ENCODE measurements around the gene GCM1.

GCM1 gene

DNA sequence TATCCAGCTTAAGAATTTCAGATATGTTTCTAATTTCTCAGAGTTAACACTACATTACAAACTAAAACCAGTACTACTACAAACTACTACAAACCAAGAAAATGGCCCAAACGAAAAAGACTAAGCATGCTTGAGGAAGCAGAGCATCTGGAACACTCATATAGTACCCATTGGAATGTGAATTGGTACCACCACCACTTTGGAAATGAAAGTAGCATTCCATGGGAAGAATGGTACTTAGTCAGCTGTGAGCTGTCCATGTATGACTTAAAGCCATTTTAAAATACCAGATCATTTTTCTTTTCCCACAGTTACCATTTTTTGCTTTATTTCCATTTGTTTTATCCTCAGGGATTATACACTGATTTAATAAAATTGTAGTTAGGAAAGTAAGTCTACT, 52.9 kb downstream of the GCM1 start:
- TF ChIP-seq TAF1 (IDR thresholded peaks at IDR 0.05; ENCODE audit: low read depth, low read length): no peak
- TF ChIP-seq POU2F2 (IDR thresholded peaks at IDR 0.05; ENCODE audit: low read depth, low read length): no peak
- TF ChIP-seq POLR2A (IDR thresholded peaks at IDR 0.05; ENCODE audit: low read depth, low read length): no peak
- no peak for TF ChIP-seq POLR2AphosphoS5 (IDR thresholded peaks at IDR 0.05; ENCODE audit: low read depth, low read length)
- TF ChIP-seq SPI1 (IDR thresholded peaks at IDR 0.05; ENCODE audit: low read depth, low read length): no peak
- TF ChIP-seq PAX5 (IDR thresholded peaks at IDR 0.05; ENCODE audit: insufficient read depth, low read length, severe bottlenecking): no peak
- no peak for FAIRE-seq
- DNase-seq (ENCODE audit: insufficient read length, low spot score): no peak

DNA sequence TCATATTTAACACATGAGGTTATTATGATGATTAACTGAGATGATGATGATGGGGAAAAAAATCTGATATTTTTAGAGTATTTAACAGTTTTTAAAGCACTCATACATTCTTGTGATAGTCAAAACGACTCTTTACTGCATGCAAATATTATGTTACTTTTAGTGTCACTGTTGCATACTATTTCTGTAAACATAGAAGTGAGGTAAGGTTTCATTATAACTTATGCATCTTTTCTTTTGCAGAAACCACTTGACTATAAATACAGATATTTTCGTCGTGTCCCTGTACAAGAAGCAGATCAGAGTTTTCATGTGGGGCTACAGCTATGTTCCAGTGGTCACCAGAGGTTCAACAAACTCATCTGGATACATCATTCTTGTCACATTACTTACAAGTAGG, 53.4 kb downstream of the GCM1 start:
- DNase-seq (ENCODE audit: insufficient read length, low spot score) (no peak), FAIRE-seq (peak; percentile 9)
- TF ChIP-seq POLR2AphosphoS5 (IDR thresholded peaks at IDR 0.05; ENCODE audit: low read depth, low read length) (no peak), POU2F2 (IDR thresholded peaks at IDR 0.05; ENCODE audit: low read depth, low read length) (no peak), TAF1 (IDR thresholded peaks at IDR 0.05; ENCODE audit: low read depth, low read length) (no peak), SPI1 (IDR thresholded peaks at IDR 0.05; ENCODE audit: low read depth, low read length) (no peak), POLR2A (IDR thresholded peaks at IDR 0.05; ENCODE audit: low read depth, low read length) (no peak), PAX5 (IDR thresholded peaks at IDR 0.05; ENCODE audit: insufficient read depth, low read length, severe bottlenecking) (no peak)

DNA sequence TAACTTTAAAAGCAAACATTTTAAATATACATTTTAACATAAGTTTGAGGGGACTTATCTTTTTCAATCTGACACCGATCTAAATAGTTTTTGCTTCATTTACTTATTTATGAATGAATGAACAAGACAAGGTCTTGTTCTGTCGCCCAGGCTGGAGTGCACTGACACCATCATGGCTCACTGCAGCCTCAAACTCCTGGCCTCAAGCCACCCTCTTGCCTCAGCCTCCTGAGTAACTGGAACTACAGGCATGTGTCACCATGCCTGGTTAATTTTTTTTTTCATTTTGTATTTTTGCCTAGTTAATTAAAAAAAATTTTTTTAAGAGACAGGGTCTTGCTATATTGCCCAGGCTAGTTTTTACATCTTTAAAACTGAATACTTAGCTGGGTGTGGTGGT, 58.1 kb downstream of the GCM1 start:
- no peak for DNase-seq (ENCODE audit: insufficient read length, low spot score)
- TF ChIP-seq POLR2AphosphoS5 (IDR thresholded peaks at IDR 0.05; ENCODE audit: low read depth, low read length) (no peak), SPI1 (IDR thresholded peaks at IDR 0.05; ENCODE audit: low read depth, low read length) (no peak), PAX5 (IDR thresholded peaks at IDR 0.05; ENCODE audit: insufficient read depth, low read length, severe bottlenecking) (no peak), POLR2A (IDR thresholded peaks at IDR 0.05; ENCODE audit: low read depth, low read length) (no peak), POU2F2 (IDR thresholded peaks at IDR 0.05; ENCODE audit: low read depth, low read length) (no peak), TAF1 (IDR thresholded peaks at IDR 0.05; ENCODE audit: low read depth, low read length) (no peak)
- no peak for FAIRE-seq

DNA sequence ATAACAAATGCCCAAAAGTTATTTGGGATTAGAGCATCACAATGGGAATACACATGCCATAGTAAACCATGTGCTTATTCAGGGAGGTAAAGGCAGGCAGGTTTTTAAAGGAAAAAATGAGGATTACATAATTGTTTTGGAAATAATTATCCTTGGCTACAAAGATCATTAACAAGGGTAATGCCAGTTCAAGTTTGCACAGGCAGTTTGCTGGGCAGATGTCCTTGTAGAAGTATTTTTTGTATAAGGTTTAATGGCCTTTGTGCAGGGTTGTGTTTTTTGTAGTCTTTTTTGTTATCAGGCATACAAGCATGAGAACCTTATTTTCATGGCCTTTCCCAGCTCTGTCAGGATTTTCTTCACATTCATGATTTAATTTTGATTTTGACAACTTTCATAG, 58.7 kb downstream of the GCM1 start:
- DNase-seq (ENCODE audit: insufficient read length, low spot score): no peak
- no peak for TF ChIP-seq POU2F2 (IDR thresholded peaks at IDR 0.05; ENCODE audit: low read depth, low read length)
- no peak for TF ChIP-seq POLR2A (IDR thresholded peaks at IDR 0.05; ENCODE audit: low read depth, low read length)
- TF ChIP-seq PAX5 (IDR thresholded peaks at IDR 0.05; ENCODE audit: insufficient read depth, low read length, severe bottlenecking): no peak
- no peak for TF ChIP-seq SPI1 (IDR thresholded peaks at IDR 0.05; ENCODE audit: low read depth, low read length)
- TF ChIP-seq POLR2AphosphoS5 (IDR thresholded peaks at IDR 0.05; ENCODE audit: low read depth, low read length): no peak
- no peak for TF ChIP-seq TAF1 (IDR thresholded peaks at IDR 0.05; ENCODE audit: low read depth, low read length)
- no peak for FAIRE-seq

DNA sequence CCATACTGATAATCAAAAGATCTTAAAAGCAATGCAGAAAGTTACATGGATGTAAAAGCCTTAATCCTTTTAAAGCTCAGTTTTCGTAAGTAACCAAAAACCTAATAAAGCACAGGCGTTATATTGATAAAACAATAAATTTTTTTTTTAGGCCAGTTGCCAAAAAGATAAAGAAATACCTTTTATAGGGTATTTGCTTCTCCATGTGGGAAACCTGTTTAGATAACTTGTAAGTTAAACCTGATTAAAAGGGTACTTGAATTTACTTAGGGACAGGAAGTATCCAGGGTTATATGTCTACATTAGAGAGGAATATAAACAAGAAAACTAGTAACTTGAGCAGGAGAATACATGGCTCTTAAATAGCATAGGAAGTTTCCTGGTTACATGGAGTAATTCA, 62.3 kb downstream of the GCM1 start:
- FAIRE-seq (no peak), DNase-seq (ENCODE audit: insufficient read length, low spot score) (no peak)
- TF ChIP-seq POU2F2 (IDR thresholded peaks at IDR 0.05; ENCODE audit: low read depth, low read length): no peak
- no peak for TF ChIP-seq SPI1 (IDR thresholded peaks at IDR 0.05; ENCODE audit: low read depth, low read length)
- no peak for TF ChIP-seq PAX5 (IDR thresholded peaks at IDR 0.05; ENCODE audit: insufficient read depth, low read length, severe bottlenecking)
- TF ChIP-seq POLR2A (IDR thresholded peaks at IDR 0.05; ENCODE audit: low read depth, low read length): no peak
- no peak for TF ChIP-seq POLR2AphosphoS5 (IDR thresholded peaks at IDR 0.05; ENCODE audit: low read depth, low read length)
- no peak for TF ChIP-seq TAF1 (IDR thresholded peaks at IDR 0.05; ENCODE audit: low read depth, low read length)

DNA sequence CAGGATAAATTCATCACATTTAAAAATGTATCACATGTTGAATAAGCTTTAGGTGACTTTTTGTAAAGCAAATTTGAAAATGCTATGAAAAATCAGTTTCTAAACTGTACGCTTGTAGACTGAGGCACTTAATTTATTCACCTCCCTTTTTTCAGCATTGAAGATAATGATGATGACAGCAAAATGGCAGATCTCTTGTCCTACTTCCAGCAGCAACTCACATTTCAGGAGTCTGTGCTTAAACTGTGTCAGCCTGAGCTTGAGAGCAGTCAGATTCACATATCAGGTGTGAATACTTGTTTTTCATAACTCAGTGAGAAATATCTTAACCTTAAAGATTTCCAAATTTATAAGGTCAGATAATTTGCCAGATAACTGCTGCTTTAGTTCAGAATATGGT, 67.8 kb downstream of the GCM1 start:
- FAIRE-seq (no peak), DNase-seq (ENCODE audit: insufficient read length, low spot score) (no peak)
- TF ChIP-seq POU2F2 (IDR thresholded peaks at IDR 0.05; ENCODE audit: low read depth, low read length) (no peak), PAX5 (IDR thresholded peaks at IDR 0.05; ENCODE audit: insufficient read depth, low read length, severe bottlenecking) (no peak), SPI1 (IDR thresholded peaks at IDR 0.05; ENCODE audit: low read depth, low read length) (no peak), TAF1 (IDR thresholded peaks at IDR 0.05; ENCODE audit: low read depth, low read length) (no peak), POLR2A (IDR thresholded peaks at IDR 0.05; ENCODE audit: low read depth, low read length) (no peak), POLR2AphosphoS5 (IDR thresholded peaks at IDR 0.05; ENCODE audit: low read depth, low read length) (no peak)
